Common myeloid progenitor, CD34-positive (primary cell): ENCODE results near the gene CFAP97D2.
"Not testable (repeated sequence)": the region's sequence is repeated elsewhere in the genome, so short reads cannot be mapped to it uniquely, and the experiment has no call there.

ENCODE experiments used
- CTCF ChIA-PET: fragments of 350-600 bp; sonication (Branson Sonifier 250); formaldehyde crosslinking; loops from one replicate; lab custom pipeline; 2021; ENCODE audit warnings: antibody characterized with exemption; lab: Charles Lee
- POLR2A ChIA-PET: fragments of 350-600 bp; sonication (Branson Sonifier 250); formaldehyde crosslinking; loops from one replicate; lab custom pipeline; 2021; ENCODE audit warnings: antibody characterized with exemption; lab: Charles Lee
- DNase-seq, 3 donors: peaks; one replicate each; pipeline versions ENCODE4 v3.0.0 to v3.0.0-alpha.2; 2013
- H3K27ac ChIP-seq, 2 experiments: 1 replicate in 1 of 2; 2 replicates in 1 of 2; pipeline ENCODE4 v1.7.0; 2013; ENCODE audit warnings: inconsistent platforms in 2 of 2, low read length in 2 of 2, mild to moderate bottlenecking in 2 of 2, low read depth in 1 of 2, moderate library complexity in 1 of 2; ENCODE audit not compliant: severe bottlenecking in 2 of 2, insufficient read depth in 1 of 2, poor library complexity in 1 of 2
- H3K27me3 ChIP-seq, 5 experiments: replicated peaks in 2 of 5; 1 replicate in 3 of 5; 2 replicates in 2 of 5; pipeline versions ENCODE4 v1.6.1 to v1.7.0; 2013; ENCODE audit warnings: low read length in 4 of 5, mild to moderate bottlenecking in 2 of 5, moderate library complexity in 2 of 5, inconsistent platforms in 1 of 5; ENCODE audit not compliant: insufficient read depth in 5 of 5, control insufficient read depth in 4 of 5
- H3K36me3 ChIP-seq, 4 experiments: 1 replicate in 2 of 4; 2 replicates in 2 of 4; pipeline versions ENCODE4 v1.6.1 to v1.7.0; 2013; ENCODE audit warnings: low read length in 3 of 4, control low read depth in 1 of 4, mild to moderate bottlenecking in 1 of 4; ENCODE audit not compliant: control insufficient read depth in 4 of 4, insufficient read depth in 4 of 4
- H3K4me1 ChIP-seq, 4 experiments: 1 replicate in 3 of 4; 2 replicates in 1 of 4; pipeline versions ENCODE4 v1.6.1 to v1.7.1; 2013; ENCODE audit warnings: low read length in 3 of 4, mild to moderate bottlenecking in 3 of 4, control low read depth in 1 of 4, inconsistent platforms in 1 of 4, moderate library complexity in 1 of 4; ENCODE audit not compliant: control insufficient read depth in 4 of 4, insufficient read depth in 4 of 4; ENCODE audit errors: control extremely low read depth in 1 of 4
- H3K4me3 ChIP-seq, 7 experiments: 1 replicate in 4 of 7; 2 replicates in 3 of 7; pipeline versions ENCODE4 v1.5.1 to v1.7.0; 2013; ENCODE audit warnings: mild to moderate bottlenecking in 7 of 7, low read length in 6 of 7, moderate library complexity in 6 of 7, inconsistent platforms in 2 of 7, low read depth in 2 of 7, control low read depth in 1 of 7; ENCODE audit not compliant: insufficient read depth in 4 of 7, control insufficient read depth in 1 of 7; ENCODE audit errors: extremely low read depth in 1 of 7
- H3K9me3 ChIP-seq, 5 experiments: 1 replicate in 4 of 5; 2 replicates in 1 of 5; pipeline versions ENCODE4 v1.6.1 to v1.7.1; 2013; ENCODE audit warnings: low read length in 4 of 5, mild to moderate bottlenecking in 2 of 5, inconsistent platforms in 1 of 5, low read depth in 1 of 5, moderate library complexity in 1 of 5; ENCODE audit not compliant: control insufficient read depth in 4 of 5, insufficient read depth in 2 of 5; ENCODE audit errors: control extremely low read depth in 1 of 5
- WGBS: methylation state at CpG from one replicate; pipeline ENCODE4 v1.1.5; 2013; ENCODE audit not compliant: insufficient coverage; 5-methylcytosine and 5-hydroxymethylcytosine counted together

Gene CFAP97D2

GRCh38 chr13:114174529-114174961, 4.5 kb upstream of the CFAP97D2 start:
- Histone ChIP-seq H3K27ac (no peak overlapping the region), H3K36me3 (no peaks in the 10 kb centered on the region), H3K4me1 (no peaks in the 10 kb centered on the region), H3K27me3 (no peaks in the 10 kb centered on the region), H3K9me3 (peaks cover 2 to 24% (median 11%) of the 10 kb centered on the region in 5 experiments), H3K4me3 (no peak overlapping the region)
- ChIA-PET POLR2A (no interaction called here), CTCF (interaction anchor here (0.8 to 3.8 kb wide), 2 partner anchors 12 to 222 kb away, joined by 3 to 14 read pairs; no protein-coding TSS in a partner anchor)
- peak in 2 of 3 donors; percentile 46 to 59 for DNase-seq
- 73% methylated on average over 3 of the region's 3 CpGs for WGBS

- DNase-seq, H3K27me3 ChIP-seq, H3K4me1 ChIP-seq, H3K36me3 ChIP-seq, H3K27ac ChIP-seq, H3K4me3 ChIP-seq, POLR2A ChIA-PET: not testable (repeated sequence)
- CTCF ChIA-PET: interaction anchor here (1.3 to 3.8 kb wide), 2 partner anchors 9 to 10 kb away, joined by 3 to 14 read pairs; no protein-coding TSS in a partner anchor
- peaks cover 0 to 20% (median 11%) of the 10 kb centered on the region in 5 experiments for H3K9me3 ChIP-seq
- WGBS: 100% methylated on average over 5 of the region's 14 CpGs
Measured at GRCh38 chr13:114176359-114176902, 2.6 kb upstream of the CFAP97D2 start.

- H3K36me3 ChIP-seq: no peaks in the 10 kb centered on the region
- no peaks in the 10 kb centered on the region for H3K4me1 ChIP-seq
- no peak for DNase-seq
- no peak overlapping the region for H3K4me3 ChIP-seq
- peaks cover 0 to 16% (median 6%) of the 10 kb centered on the region in 5 experiments for H3K9me3 ChIP-seq
- 73% methylated on average over 10 of the region's 12 CpGs for WGBS
- ChIA-PET POLR2A (no interaction called here), CTCF (interaction anchor here (1.3 to 3.8 kb wide), 2 partner anchors 9 to 10 kb away, joined by 3 to 14 read pairs; no protein-coding TSS in a partner anchor)
- H3K27ac ChIP-seq: no peak overlapping the region
- H3K27me3 ChIP-seq: no peaks in the 10 kb centered on the region
Measured at GRCh38 chr13:114177245-114178010, 1.6 kb upstream of the CFAP97D2 start.

- H3K4me3 ChIP-seq: no peak overlapping the region
- H3K36me3 ChIP-seq: no peaks in the 10 kb centered on the region
- peaks cover 0 to 21% (median 16%) of the 10 kb centered on the region in 5 experiments for H3K9me3 ChIP-seq
- ChIA-PET POLR2A (no interaction called here), CTCF (interaction anchor here (2.7 kb wide), 1 partner anchor 10 kb away, joined by 14 read pairs; no protein-coding TSS in a partner anchor)
- H3K27me3 ChIP-seq: no peaks in the 10 kb centered on the region
- no peak for DNase-seq
- H3K4me1 ChIP-seq: no peaks in the 10 kb centered on the region
- 97% methylated on average over 11 of the region's 15 CpGs for WGBS
- H3K27ac ChIP-seq: no peak overlapping the region
Measured at GRCh38 chr13:114185182-114185971, 6.3 kb downstream of the CFAP97D2 start.

- H3K4me1 ChIP-seq: no peaks in the 10 kb centered on the region
- no peak overlapping the region for H3K27ac ChIP-seq
- DNase-seq: no peak
- POLR2A ChIA-PET: no interaction called here
- peaks cover 0 to 2% (median 0%) of the 10 kb centered on the region in 5 experiments for H3K27me3 ChIP-seq
- H3K36me3 ChIP-seq: no peaks in the 10 kb centered on the region
- WGBS: 100% methylated on average over 4 of the region's 5 CpGs
- H3K9me3 ChIP-seq: peaks cover 0 to 13% (median 4%) of the 10 kb centered on the region in 5 experiments
- no peak overlapping the region for H3K4me3 ChIP-seq
- CTCF ChIA-PET: no interaction called here
Measured at GRCh38 chr13:114194853-114195252, 15.8 kb downstream of the CFAP97D2 start.

GRCh38 chr13:114196629-114197028, 17.6 kb downstream of the CFAP97D2 start:
- POLR2A ChIA-PET: no interaction called here
- H3K4me1 ChIP-seq: peaks cover 0 to 1% (median 0%) of the 10 kb centered on the region in 4 experiments

More at GRCh38 chr13:114196629-114197028, 17.6 kb downstream of the CFAP97D2 start:
- H3K27ac ChIP-seq: no peak overlapping the region
- H3K36me3 ChIP-seq: no peaks in the 10 kb centered on the region
- WGBS: 94% methylated on average over 5 of the region's 5 CpGs
- no peak overlapping the region for H3K4me3 ChIP-seq
- peaks cover 0 to 22% (median 15%) of the 10 kb centered on the region in 5 experiments for H3K9me3 ChIP-seq
- peaks cover 0 to 18% (median 4%) of the 10 kb centered on the region in 5 experiments for H3K27me3 ChIP-seq
- no peak for DNase-seq
- CTCF ChIA-PET: no interaction called here
